22Rv1 (cell line): ENCODE data around the gene MATN3.

Experiments used
- ZFX ChIP-seq: fragments of 450-650 bp; IDR thresholded peaks from 2 replicates; pipeline ENCODE4 v1.6.1; 2017; ENCODE audit warnings: antibody characterized with exemption, borderline replicate concordance
- TF ChIP-seq, protein P1 (sequence below): fragments of 450-650 bp; IDR thresholded peaks from 2 replicates; pipeline ENCODE4 v1.5.1; 2017; ENCODE audit warnings: mild to moderate bottlenecking

DNA sequence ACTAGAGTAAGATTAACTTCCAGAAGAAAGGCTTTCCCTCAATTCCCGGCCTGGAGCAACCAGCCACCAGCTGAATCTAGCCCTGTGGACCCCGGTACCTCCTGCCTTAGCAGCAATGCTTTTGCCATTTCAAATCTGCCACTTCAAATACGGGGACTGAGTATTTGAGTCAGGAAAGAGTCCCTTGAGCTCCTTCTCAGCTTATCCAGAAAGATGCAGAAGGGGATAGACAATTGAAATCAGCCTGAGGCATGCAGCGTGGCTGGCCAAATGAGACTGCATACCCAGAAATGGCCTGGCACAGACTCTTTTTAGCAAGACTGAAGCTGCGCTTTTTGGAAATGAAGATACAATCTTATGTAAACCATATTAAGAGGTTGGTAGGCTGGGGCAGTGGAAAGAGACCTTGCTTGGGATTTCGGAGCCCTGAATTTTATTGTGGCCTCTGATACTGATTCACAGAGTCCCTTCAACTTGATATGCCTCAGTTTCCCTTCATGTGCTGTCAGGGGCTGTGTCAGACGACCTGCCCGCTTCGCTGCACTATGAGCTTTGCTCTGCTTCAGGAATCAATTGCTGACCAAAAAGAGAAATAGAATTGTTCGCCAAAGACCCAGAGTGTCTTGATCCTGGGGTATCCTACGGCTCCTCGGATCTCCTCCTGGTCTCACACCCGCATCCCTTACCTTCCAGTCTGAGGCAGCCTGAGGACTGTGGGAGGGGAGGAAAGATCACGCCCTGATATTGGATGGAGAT, 1.0 kb downstream of the MATN3 start:
- TF ChIP-seq, protein P1, sequence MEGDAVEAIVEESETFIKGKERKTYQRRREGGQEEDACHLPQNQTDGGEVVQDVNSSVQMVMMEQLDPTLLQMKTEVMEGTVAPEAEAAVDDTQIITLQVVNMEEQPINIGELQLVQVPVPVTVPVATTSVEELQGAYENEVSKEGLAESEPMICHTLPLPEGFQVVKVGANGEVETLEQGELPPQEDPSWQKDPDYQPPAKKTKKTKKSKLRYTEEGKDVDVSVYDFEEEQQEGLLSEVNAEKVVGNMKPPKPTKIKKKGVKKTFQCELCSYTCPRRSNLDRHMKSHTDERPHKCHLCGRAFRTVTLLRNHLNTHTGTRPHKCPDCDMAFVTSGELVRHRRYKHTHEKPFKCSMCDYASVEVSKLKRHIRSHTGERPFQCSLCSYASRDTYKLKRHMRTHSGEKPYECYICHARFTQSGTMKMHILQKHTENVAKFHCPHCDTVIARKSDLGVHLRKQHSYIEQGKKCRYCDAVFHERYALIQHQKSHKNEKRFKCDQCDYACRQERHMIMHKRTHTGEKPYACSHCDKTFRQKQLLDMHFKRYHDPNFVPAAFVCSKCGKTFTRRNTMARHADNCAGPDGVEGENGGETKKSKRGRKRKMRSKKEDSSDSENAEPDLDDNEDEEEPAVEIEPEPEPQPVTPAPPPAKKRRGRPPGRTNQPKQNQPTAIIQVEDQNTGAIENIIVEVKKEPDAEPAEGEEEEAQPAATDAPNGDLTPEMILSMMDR: no peak
- no peak for TF ChIP-seq ZFX
